B cell (primary cell): ENCODE measurements around the gene KMT2D.

Experiments
- EZH2 ChIP-seq: IDR thresholded peaks from 2 replicates; pipeline ENCODE4 v1.6.1; 2012; ENCODE audit warnings: borderline replicate concordance, low read depth, mild to moderate bottlenecking, moderate library complexity, low read length; ENCODE audit not compliant: insufficient read depth, poor library complexity, severe bottlenecking
- TF ChIP-seq, protein P1 (sequence below): fragments of 200-600 bp; IDR thresholded peaks from one replicate; pipeline ENCODE4 v1.8.0; 2022; ENCODE audit warnings: antibody characterized with exemption, mild to moderate bottlenecking

DNA sequence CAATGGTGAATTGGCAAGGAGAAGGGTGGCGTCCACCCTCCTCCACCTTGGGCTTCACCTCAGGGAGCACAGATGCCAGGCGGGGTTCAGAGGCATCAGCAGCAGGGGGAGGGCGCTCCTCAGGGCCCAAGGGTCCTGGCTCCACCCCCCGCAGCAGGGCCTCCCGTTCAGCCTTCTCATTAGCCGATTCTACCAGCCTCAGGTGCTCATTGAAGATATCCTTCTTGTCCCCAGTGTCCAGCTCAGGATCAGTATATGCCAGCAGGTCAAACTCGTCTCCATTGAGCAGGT is 22.7 kb downstream of the KMT2D start:
- TF ChIP-seq, protein P1, sequence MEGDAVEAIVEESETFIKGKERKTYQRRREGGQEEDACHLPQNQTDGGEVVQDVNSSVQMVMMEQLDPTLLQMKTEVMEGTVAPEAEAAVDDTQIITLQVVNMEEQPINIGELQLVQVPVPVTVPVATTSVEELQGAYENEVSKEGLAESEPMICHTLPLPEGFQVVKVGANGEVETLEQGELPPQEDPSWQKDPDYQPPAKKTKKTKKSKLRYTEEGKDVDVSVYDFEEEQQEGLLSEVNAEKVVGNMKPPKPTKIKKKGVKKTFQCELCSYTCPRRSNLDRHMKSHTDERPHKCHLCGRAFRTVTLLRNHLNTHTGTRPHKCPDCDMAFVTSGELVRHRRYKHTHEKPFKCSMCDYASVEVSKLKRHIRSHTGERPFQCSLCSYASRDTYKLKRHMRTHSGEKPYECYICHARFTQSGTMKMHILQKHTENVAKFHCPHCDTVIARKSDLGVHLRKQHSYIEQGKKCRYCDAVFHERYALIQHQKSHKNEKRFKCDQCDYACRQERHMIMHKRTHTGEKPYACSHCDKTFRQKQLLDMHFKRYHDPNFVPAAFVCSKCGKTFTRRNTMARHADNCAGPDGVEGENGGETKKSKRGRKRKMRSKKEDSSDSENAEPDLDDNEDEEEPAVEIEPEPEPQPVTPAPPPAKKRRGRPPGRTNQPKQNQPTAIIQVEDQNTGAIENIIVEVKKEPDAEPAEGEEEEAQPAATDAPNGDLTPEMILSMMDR: no peak
- no peak for TF ChIP-seq EZH2
